ENCODE measurements around the gene HERC2. TPM values are rescaled to one million over a fixed set of nuclear protein-coding genes. Genes with fewer than 3 reads are reported as not detected.

The HERC2 gene
- total and polyA plus RNA-seq, 12 donors = 24.9 to 63.0 (median 52.1) TPM

- Histone ChIP-seq H3K9me3 (replicated peaks in 1 of 3) (no peaks in the 10 kb centered on the region), H3K27ac (no peak overlapping the region), H3K27me3 (no peaks in the 10 kb centered on the region), H3K36me3 (replicated peaks in 1 of 2) (no peaks in the 10 kb centered on the region), H3K4me1 (replicated peaks in 1 of 2) (peaks cover 0 to 6% of the 10 kb centered on the region in 2 donors), H3K4me3 (no peak overlapping the region)
- WGBS, 4 donors = 94 to 96% (median 95%) methylated on average over 3 of the region's 3 CpGs
- DNase-seq = no peak
- intact Hi-C loops (cut with DNase I) = no loop called here
- TF ChIP-seq POLR2A (IDR thresholded peaks at IDR 0.05) = no peak
- TF ChIP-seq CTCF (IDR thresholded peaks at IDR 0.05) = no peak
These were observed 35.9 kb downstream of the HERC2 start for GRCh38 chr15:28286031-28286430.

- peaks cover 0 to 6% of the 10 kb centered on the region in 2 donors for H3K4me1 ChIP-seq (replicated peaks in 1 of 2)
- no peaks in the 10 kb centered on the region for H3K36me3 ChIP-seq (replicated peaks in 1 of 2)
- no peak overlapping the region for H3K27ac ChIP-seq
- H3K9me3 ChIP-seq (replicated peaks in 1 of 3) = no peaks in the 10 kb centered on the region
- H3K27me3 ChIP-seq = no peaks in the 10 kb centered on the region
- WGBS, 4 donors = 91 to 98% (median 97%) methylated on average over 5 to 7 of the region's 7 CpGs
- no peak for DNase-seq
- intact Hi-C loops (cut with DNase I) = no loop called here
- H3K4me3 ChIP-seq = no peak overlapping the region
- TF ChIP-seq CTCF (IDR thresholded peaks at IDR 0.05) (no peak), POLR2A (IDR thresholded peaks at IDR 0.05) (no peak)
These were observed 40.1 kb downstream of the HERC2 start for GRCh38 chr15:28281876-28282275.

- Histone ChIP-seq H3K9me3 (replicated peaks in 1 of 3) (no peaks in the 10 kb centered on the region), H3K27me3 (no peaks in the 10 kb centered on the region), H3K4me3 (no peak overlapping the region), H3K27ac (no peak overlapping the region), H3K4me1 (replicated peaks in 1 of 2) (no peaks in the 10 kb centered on the region), H3K36me3 (replicated peaks in 1 of 2) (peaks cover 0 to 33% of the 10 kb centered on the region in 2 donors)
- WGBS, 4 donors = 93 to 98% (median 97%) methylated on average over 16 of the region's 16 CpGs
- intact Hi-C loops (cut with DNase I) = no loop called here
- TF ChIP-seq POLR2A (IDR thresholded peaks at IDR 0.05) = no peak
- no peak for TF ChIP-seq CTCF (IDR thresholded peaks at IDR 0.05)
- no peak for DNase-seq
These were observed 47.3 kb downstream of the HERC2 start for GRCh38 chr15:28274635-28275034.

GRCh38 chr15:28273873-28274610 lies 47.9 kb downstream of the HERC2 start:
- Histone ChIP-seq H3K27me3 (no peaks in the 10 kb centered on the region), H3K36me3 (replicated peaks in 1 of 2) (peaks cover 0 to 39% of the 10 kb centered on the region in 2 donors), H3K4me1 (replicated peaks in 1 of 2) (no peaks in the 10 kb centered on the region), H3K27ac (no peak overlapping the region), H3K9me3 (replicated peaks in 1 of 3) (no peaks in the 10 kb centered on the region), H3K4me3 (no peak overlapping the region)
- intact Hi-C loops (cut with DNase I) = no loop called here
- no peak for DNase-seq
- WGBS, 4 donors = 90 to 95% (median 92%) methylated on average over 15 to 27 of the region's 27 CpGs
- TF ChIP-seq POLR2A (IDR thresholded peaks at IDR 0.05) = no peak
- no peak for TF ChIP-seq CTCF (IDR thresholded peaks at IDR 0.05)
